NB4 (cell line): ENCODE data around the gene SPACA6.

Experiments
- MYC ChIP-seq: IDR thresholded peaks from 2 replicates; pipeline ENCODE4 v1.6.1; 2011; ENCODE audit warnings: low read depth, low read length
- POLR2A ChIP-seq: IDR thresholded peaks from 2 replicates; pipeline ENCODE4 v1.6.1; 2011; ENCODE audit warnings: mild to moderate bottlenecking; ENCODE audit not compliant: insufficient read length; ENCODE audit errors: extremely low read depth

DNA sequence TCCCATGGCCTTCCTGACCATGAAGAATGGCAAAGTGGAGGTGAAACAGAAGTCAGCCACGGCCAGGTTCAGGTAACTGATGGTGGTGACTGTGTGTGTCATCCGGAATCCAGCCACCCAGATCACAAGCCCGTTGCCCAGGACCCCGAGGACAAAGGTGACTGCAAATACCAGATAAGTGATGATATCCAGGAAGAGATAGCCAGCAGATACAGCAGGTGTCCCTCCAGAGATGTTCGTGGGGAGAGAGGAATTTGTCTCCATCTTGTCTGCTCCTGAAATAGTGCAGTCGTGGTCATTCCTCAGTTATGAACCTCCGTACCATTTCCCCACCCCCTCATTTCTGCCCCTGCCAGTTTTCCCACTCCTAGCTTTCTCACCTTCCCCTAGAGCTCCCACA is 53.6 kb downstream of the SPACA6 start:
- no peak for TF ChIP-seq MYC
- no peak for TF ChIP-seq POLR2A
